ENCODE measurements around the gene GNA14. TPM values are rescaled to one million over a fixed set of nuclear protein-coding genes. Genes with fewer than 3 reads are reported as not detected.

Gene GNA14
- total and polyA plus RNA-seq, 2 of the 8 experiments (the other 6 are each of a cell fraction or from before 2014, with no cell fraction given): 3.4 to 6.3 TPM

DNA sequence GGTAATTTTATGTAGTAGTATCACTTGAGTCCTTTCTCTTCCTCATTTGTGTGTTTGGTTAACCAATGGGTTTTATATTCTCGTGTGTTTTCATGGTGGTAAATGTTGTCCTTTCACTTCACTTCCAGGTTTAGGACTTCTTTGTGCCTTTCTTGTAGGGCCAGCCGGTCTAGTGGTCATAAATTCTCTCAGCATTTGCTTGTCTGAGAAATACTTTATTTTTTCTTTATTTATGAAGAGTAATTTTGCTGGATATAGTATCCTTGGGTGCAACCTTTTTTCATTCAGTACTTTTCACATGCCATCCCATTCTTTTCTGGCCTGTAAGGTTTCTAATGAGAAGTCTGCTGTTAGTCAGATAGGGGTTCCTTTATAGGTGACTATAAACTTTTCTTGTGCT lies 107.1 kb downstream of the GNA14 start:
- Histone ChIP-seq H2AK5ac (ENCODE audit: low read depth, low read length) (no peak overlapping the region), H3K56ac (replicated peaks; ENCODE audit: insufficient read length, low read depth, low read length) (no peak overlapping the region), H4K5ac (ENCODE audit: insufficient read length, low read depth, low read length) (no peak overlapping the region), H3K4ac (replicated peaks; ENCODE audit: insufficient read length, low read depth, low read length) (no peak overlapping the region), H3K18ac (ENCODE audit: extremely low read depth, low read length) (no peak overlapping the region), H3K27ac (ENCODE audit: low read depth, low read length) (no peak overlapping the region), H3K79me1 (ENCODE audit: low read depth, low read length) (no peaks in the 10 kb centered on the region), H2BK120ac (replicated peaks; ENCODE audit: low read depth, low read length) (no peak overlapping the region), H3K27me3 (replicated peaks in 1 of 4; ENCODE audit: control insufficient read depth in 3 of 4, extremely low read depth in 1 of 4, insufficient read depth in 3 of 4, low read length in 3 of 4) (no peaks in the 10 kb centered on the region), H3K23ac (ENCODE audit: insufficient read length) (no peak overlapping the region), H3K79me2 (ENCODE audit: control insufficient read depth in 1 of 2, insufficient read depth in 2 of 2, low read length in 2 of 2) (no peaks in the 10 kb centered on the region), H3K4me2 (ENCODE audit: insufficient read depth in 1 of 2, low read depth in 2 of 2, low read length in 2 of 2) (no peak overlapping the region), H2BK5ac (ENCODE audit: low read depth, low read length) (no peak overlapping the region), H4K20me1 (replicated peaks in 1 of 2; ENCODE audit: control insufficient read depth in 1 of 2, insufficient read depth in 2 of 2, low read length in 2 of 2) (no peaks in the 10 kb centered on the region), H4K91ac (replicated peaks; ENCODE audit: insufficient read length, low read length) (no peak overlapping the region), H3K9me3 (ENCODE audit: insufficient read depth in 2 of 2, low read depth in 1 of 2, low read length in 1 of 2) (peaks cover 6 to 14% of the 10 kb centered on the region in 2 experiments; a peak in 1 of 4 replicates), H3K4me1 (replicated peaks in 1 of 4; ENCODE audit: control insufficient read depth in 3 of 4, insufficient read depth in 4 of 4, low read length in 3 of 4) (peaks cover 0 to 5% (median 0%) of the 10 kb centered on the region in 4 experiments; a peak in 1 of 7 replicates), H3K14ac (ENCODE audit: insufficient read length) (no peak overlapping the region), H3K4me3 (ENCODE audit: extremely low read depth in 1 of 4, insufficient read depth in 2 of 4, low read depth in 3 of 4, low read length in 4 of 4) (no peak overlapping the region), H2BK20ac (ENCODE audit: low read length) (no peak overlapping the region), H3K36me3 (ENCODE audit: control insufficient read depth in 2 of 4, insufficient read depth in 4 of 4, low read length in 3 of 4) (no peaks in the 10 kb centered on the region; a peak in 1 of 8 replicates), H2AFZ (ENCODE audit: low read length) (no peak overlapping the region), H2BK12ac (ENCODE audit: low read depth, low read length) (no peak overlapping the region), H3K23me2 (ENCODE audit: low read depth, low read length) (no peaks in the 10 kb centered on the region), H3K9ac (replicated peaks in 1 of 4; ENCODE audit: extremely low read depth in 1 of 4, low read depth in 3 of 4, low read length in 3 of 4) (no peak overlapping the region), H2BK15ac (ENCODE audit: low read length) (no peak overlapping the region), H4K8ac (ENCODE audit: extremely low read depth, insufficient read depth, low read length) (no peak overlapping the region)
- FAIRE-seq (no peak), DNase-seq (ENCODE audit: low read depth in 1 of 2, low spot score in 2 of 2) (no peak)
- WGBS, 2 experiments (ENCODE audit: extremely low coverage in 1 of 2, insufficient coverage in 1 of 2, insufficient read length in 1 of 2, insufficient replicate concordance in 2 of 2, low coverage in 1 of 2, low lambda C conversion rate in 2 of 2, missing lambda C conversion rate in 1 of 2): 85% methylated on average over 2 of the region's 2 CpGs; no CpG with 5 or more reads in 1 of the 2 experiments
- TF ChIP-seq SRF (IDR thresholded peaks at IDR 0.05; ENCODE audit: low read depth, low read length) (no peak), KDM1A (IDR thresholded peaks at IDR 0.05; ENCODE audit: borderline replicate concordance, low read length) (no peak), TAF1 (IDR thresholded peaks at IDR 0.05; ENCODE audit: low read depth, low read length) (no peak), RBBP5 (IDR thresholded peaks at IDR 0.05; ENCODE audit: borderline replicate concordance, low read depth, low read length) (no peak), POLR2A (IDR thresholded peaks at IDR 0.05; ENCODE audit: control extremely low read depth in 1 of 2, low read depth in 2 of 2, low read length in 2 of 2) (no peak), BACH1 (IDR thresholded peaks at IDR 0.05; ENCODE audit: low read length) (no peak)
- ChIA-PET POLR2A (ENCODE audit: partially characterized antibody) (no interaction called here), CTCF (ENCODE audit: partially characterized antibody) (no interaction called here)

Measured in H1 (cell line).